T-cell (primary cell): Measurements from ENCODE around the gene SMC1B. TPM values are rescaled to one million over a fixed set of nuclear protein-coding genes. Genes with fewer than 3 reads are reported as not detected.

Source experiments
- ATAC-seq, 4 experiments: fragments of 200-7000 bp in 3 of 4; fragments of 150-1000 bp in 1 of 4; cut with Tn5 transposase; replicated peaks in 1 of 4; 1 replicate in 3 of 4; 2 replicates in 1 of 4; pipeline ENCODE4 v1.10.0; 2021; ENCODE audit warnings: moderate library complexity in 3 of 4, mild to moderate bottlenecking in 2 of 4, moderate number of reproducible peaks in 1 of 4
- CTCF ChIA-PET, 2 donors: fragments of 300-600 bp; sonication (Branson Sonifier 250); formaldehyde crosslinking; loops; one replicate each; lab custom pipeline; 2022; ENCODE audit warnings: antibody characterized with exemption in 2 of 2; lab: Charles Lee
- POLR2A ChIA-PET, 2 donors: fragments of 300-600 bp; sonication (Branson Sonifier 250); formaldehyde crosslinking; loops; one replicate each; lab custom pipeline; 2022; ENCODE audit warnings: antibody characterized with exemption in 2 of 2; lab: Charles Lee
- DNase-seq, 35 experiments: peaks; one replicate each; pipeline versions ENCODE4 v3.0.0 to v3.0.0-alpha.2; 2013 to 2023
- H3K27ac ChIP-seq: one replicate; pipeline ENCODE4 v1.5.1; 2013; ENCODE audit warnings: low read length
- H3K27me3 ChIP-seq, 2 experiments: replicated peaks in 1 of 2; 1 replicate in 1 of 2; 2 replicates in 1 of 2; pipeline versions ENCODE4 v1.6.1 to v1.7.0; 2013; ENCODE audit warnings: low read length in 1 of 2, mixed read lengths in 1 of 2; ENCODE audit not compliant: control insufficient read depth in 2 of 2, insufficient read depth in 2 of 2; ENCODE audit errors: extremely low read depth in 1 of 2
- H3K36me3 ChIP-seq, 2 donors: 1 replicate in 1 of 2; 2 replicates in 1 of 2; pipeline versions ENCODE4 v1.6.1 to v1.7.0; 2013; ENCODE audit warnings: low read length in 1 of 2; ENCODE audit not compliant: control insufficient read depth in 2 of 2, insufficient read depth in 1 of 2; ENCODE audit errors: extremely low read depth in 1 of 2
- H3K4me1 ChIP-seq, 2 experiments: 1 replicate in 1 of 2; 2 replicates in 1 of 2; pipeline versions ENCODE4 v1.6.1 to v1.7.0; 2013; ENCODE audit warnings: low read length in 2 of 2, mixed read lengths in 1 of 2; ENCODE audit not compliant: insufficient read depth in 2 of 2, control insufficient read depth in 1 of 2; ENCODE audit errors: extremely low read depth in 1 of 2
- H3K4me3 ChIP-seq, 2 donors: 1 replicate in 1 of 2; 2 replicates in 1 of 2; pipeline versions ENCODE4 v1.5.1 to v1.7.0; 2013; ENCODE audit warnings: mild to moderate bottlenecking in 2 of 2, low read length in 1 of 2, moderate library complexity in 1 of 2; ENCODE audit not compliant: control insufficient read depth in 1 of 2; ENCODE audit errors: extremely low read depth in 1 of 2
- H3K9me3 ChIP-seq: 2 replicates; pipeline ENCODE4 v1.7.0; 2013
- H3K27ac Mint-ChIP-seq, 2 donors: one replicate each; pipeline ENCODE4 v1.8.0; 2020 to 2021; ENCODE audit warnings: mild to moderate bottlenecking in 2 of 2, mixed read lengths in 2 of 2
- H3K27me3 Mint-ChIP-seq, 2 donors: one replicate each; pipeline ENCODE4 v1.8.0; 2021 to 2022; ENCODE audit warnings: mixed read lengths in 2 of 2
- H3K36me3 Mint-ChIP-seq: one replicate; pipeline ENCODE4 v1.8.0; 2021; ENCODE audit warnings: mixed read lengths
- H3K4me1 Mint-ChIP-seq, 3 donors: one replicate each; pipeline ENCODE4 v1.8.0; 2020 to 2022; ENCODE audit warnings: mixed read lengths in 3 of 3, mild to moderate bottlenecking in 1 of 3
- H3K4me3 Mint-ChIP-seq, 3 donors: one replicate each; pipeline ENCODE4 v1.8.0; 2020 to 2022; ENCODE audit warnings: mild to moderate bottlenecking in 3 of 3, mixed read lengths in 3 of 3, moderate library complexity in 3 of 3
- H3K9me3 Mint-ChIP-seq, 3 donors: one replicate each; pipeline ENCODE4 v1.8.0; 2020 to 2022; ENCODE audit warnings: mixed read lengths in 3 of 3
- WGBS: methylation state at CpG from one replicate; pipeline ENCODE4 v1.1.5; 2013; ENCODE audit warnings: missing lambda C conversion rate; ENCODE audit not compliant: insufficient coverage; 5-methylcytosine and 5-hydroxymethylcytosine counted together
- total RNA-seq, 35 experiments: library from RNA in 6 of 35; stranded (reverse) in 6 of 35; fragments of 120-200 nt in 1 of 35; gene quantifications; one replicate each; pipeline versions ENCODE4 v1.2.1 to v1.2.4 and lab custom pipeline; 2013 to 2026

Gene SMC1B
- total RNA-seq, 5 donors from 2014 or later (not counting 1 experiment from before 2014, with no cell fraction given), result 0.06 to 0.12 (median 0.06) TPM; not detected in 2

DNA sequence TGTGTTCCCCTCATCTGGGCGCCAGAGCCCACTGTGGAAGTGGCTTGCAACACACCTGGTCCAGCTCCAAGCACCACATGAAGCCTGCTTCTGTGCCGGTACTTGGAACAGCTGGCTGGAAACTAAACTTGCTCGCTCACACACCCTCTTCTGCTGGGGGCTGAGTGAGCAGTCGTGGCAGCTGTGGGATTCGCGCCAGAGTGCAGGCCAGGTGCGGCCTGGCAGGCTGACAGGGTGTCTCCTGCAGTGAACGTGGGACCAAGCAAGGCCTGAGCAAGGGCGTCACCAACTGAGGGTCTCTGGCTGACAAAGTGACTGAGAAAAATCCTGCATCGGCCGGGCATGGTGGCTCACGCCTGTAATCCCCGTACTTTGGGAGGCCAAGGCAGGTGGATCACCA, 15.2 kb downstream of the SMC1B start:
- Mint-ChIP-seq H3K9me3 (no peaks in the 10 kb centered on the region), H3K4me1 (no peaks in the 10 kb centered on the region), H3K4me3 (no peak overlapping the region), H3K27ac (no peak overlapping the region), H3K27me3 (peaks cover 0 to 5% of the 10 kb centered on the region in 2 donors), H3K36me3 (no peaks in the 10 kb centered on the region)
- Histone ChIP-seq H3K36me3 (no peaks in the 10 kb centered on the region), H3K4me3 (no peak overlapping the region), H3K27me3 (peaks cover 0 to 6% of the 10 kb centered on the region in 2 experiments), H3K27ac (no peak overlapping the region), H3K9me3 (no peaks in the 10 kb centered on the region), H3K4me1 (no peaks in the 10 kb centered on the region)
- CTCF ChIA-PET, result no interaction called here
- WGBS, result 93% methylated on average over 12 of the region's 13 CpGs
- DNase-seq (no peak), ATAC-seq (no peak)
- POLR2A ChIA-PET, result no interaction called here

DNA sequence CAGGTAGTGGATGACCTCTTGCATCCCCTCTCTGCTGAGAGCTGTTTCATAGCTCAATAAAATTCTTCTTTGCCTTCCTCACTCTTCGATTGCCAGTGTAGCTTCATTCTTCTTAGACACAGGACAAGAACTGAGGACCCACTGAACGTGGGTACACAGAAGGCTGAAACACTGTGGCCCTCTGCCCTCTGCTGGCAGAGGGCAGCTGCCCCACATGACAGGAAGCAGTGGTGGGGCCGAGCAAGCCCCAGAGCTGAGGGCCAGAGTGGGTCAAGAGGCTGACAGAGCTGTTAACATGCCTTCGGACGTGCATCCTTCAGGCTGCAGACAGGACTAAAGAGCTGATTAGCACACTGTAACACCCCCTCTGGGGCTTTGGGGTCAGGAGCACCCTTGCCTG, 15.6 kb downstream of the SMC1B start:
- Histone ChIP-seq H3K4me1 (no peaks in the 10 kb centered on the region), H3K4me3 (no peak overlapping the region), H3K9me3 (no peaks in the 10 kb centered on the region), H3K36me3 (no peaks in the 10 kb centered on the region), H3K27ac (no peak overlapping the region), H3K27me3 (peaks cover 0 to 6% of the 10 kb centered on the region in 2 experiments)
- Mint-ChIP-seq H3K4me1 (no peaks in the 10 kb centered on the region), H3K4me3 (no peak overlapping the region), H3K36me3 (no peaks in the 10 kb centered on the region), H3K27ac (no peak overlapping the region), H3K27me3 (peaks cover 0 to 5% of the 10 kb centered on the region in 2 donors), H3K9me3 (no peaks in the 10 kb centered on the region)
- WGBS, result 74% methylated on average over 5 of the region's 5 CpGs
- CTCF ChIA-PET, result interaction anchor here in 1 of 2 donors (0.6 kb wide), 1 partner anchor 79 kb away, joined by 3 read pairs; no protein-coding TSS in a partner anchor
- DNase-seq (peak in 2 of 35 experiments; percentile 5 to 28), ATAC-seq (peak in 2 of 4 experiments; percentile 26 to 48)
- POLR2A ChIA-PET, result interaction anchor here in 1 of 2 donors (0.5 to 0.6 kb wide), 2 partner anchors 139 to 1263 kb away, joined by 3 to 5 read pairs; no protein-coding TSS in a partner anchor

DNA sequence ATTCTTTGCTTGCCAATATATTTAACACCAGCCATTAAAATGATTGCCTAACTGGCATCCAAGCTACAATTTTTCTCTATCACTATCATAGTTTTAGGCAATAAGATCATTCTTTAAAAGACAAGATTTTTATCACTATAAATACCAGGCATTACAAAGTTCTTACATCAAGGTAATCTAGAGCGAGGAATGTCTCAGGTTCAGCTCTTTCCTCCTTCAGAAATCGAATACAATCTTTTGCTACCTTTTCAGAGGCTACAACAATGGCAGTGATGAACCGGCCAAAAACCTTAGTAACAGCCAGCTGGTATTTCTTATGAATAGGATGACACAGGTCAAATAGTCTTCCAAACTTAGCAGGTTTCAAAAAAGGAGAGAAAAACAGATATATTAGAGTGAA, 23.9 kb downstream of the SMC1B start:
- H3K4me1 Mint-ChIP-seq, result no peaks in the 10 kb centered on the region
- no peak overlapping the region for H3K27ac ChIP-seq
- ATAC-seq (no peak), DNase-seq (no peak)
- H3K27ac Mint-ChIP-seq, result no peak overlapping the region
- ChIA-PET CTCF (no interaction called here), POLR2A (interaction anchor here in 1 of 2 donors (0.5 to 0.6 kb wide), 2 partner anchors 41 to 294 kb away, joined by 3 read pairs; no protein-coding TSS in a partner anchor)
- H3K36me3 Mint-ChIP-seq, result no peaks in the 10 kb centered on the region
- H3K4me3 ChIP-seq, result no peak overlapping the region
- no peaks in the 10 kb centered on the region for H3K9me3 Mint-ChIP-seq
- peaks cover 0 to 9% of the 10 kb centered on the region in 2 donors for H3K27me3 Mint-ChIP-seq
- no CpG with 5 or more reads among the region's 3 CpGs for WGBS
- H3K4me3 Mint-ChIP-seq, result no peak overlapping the region
- H3K36me3 ChIP-seq, result no peaks in the 10 kb centered on the region
- H3K27me3 ChIP-seq, result peaks cover 0 to 4% of the 10 kb centered on the region in 2 experiments
- H3K9me3 ChIP-seq, result no peaks in the 10 kb centered on the region
- H3K4me1 ChIP-seq, result no peaks in the 10 kb centered on the region

DNA sequence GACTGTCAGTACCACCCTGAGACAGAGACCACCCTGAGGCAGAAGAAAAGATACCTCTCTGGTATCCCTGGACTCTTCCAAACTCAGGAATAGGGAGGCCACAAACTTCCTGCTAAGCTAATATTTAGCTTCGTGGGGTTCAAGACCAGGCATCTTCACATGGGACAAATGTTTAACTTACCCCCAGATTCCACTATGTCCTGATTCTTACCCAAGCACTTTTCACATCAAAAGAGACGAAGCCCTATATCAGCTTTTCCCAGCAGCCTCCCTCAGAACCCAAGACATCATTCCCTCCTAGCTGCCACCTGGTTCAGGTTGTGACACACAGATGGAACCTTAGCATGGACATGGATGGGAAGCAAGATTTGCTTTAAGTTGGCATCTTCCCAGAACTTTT, 32.1 kb downstream of the SMC1B start:
- no peak overlapping the region for H3K4me3 Mint-ChIP-seq
- H3K4me3 ChIP-seq, result no peak overlapping the region
- POLR2A ChIA-PET, result interaction anchor here in 1 of 2 donors (0.5 kb wide), 1 partner anchor 24 kb away, joined by 3 read pairs; no protein-coding TSS in a partner anchor
- H3K36me3 Mint-ChIP-seq, result no peaks in the 10 kb centered on the region
- no peaks in the 10 kb centered on the region for H3K27me3 Mint-ChIP-seq
- no peaks in the 10 kb centered on the region for H3K9me3 Mint-ChIP-seq
- DNase-seq (no peak), ATAC-seq (no peak)
- no peak overlapping the region for H3K27ac ChIP-seq
- WGBS, result 100% methylated on average over 2 of the region's 2 CpGs
- no peaks in the 10 kb centered on the region for H3K36me3 ChIP-seq
- H3K4me1 Mint-ChIP-seq, result peaks cover 0 to 4% (median 0%) of the 10 kb centered on the region in 3 donors
- peaks cover 0 to 2% of the 10 kb centered on the region in 2 experiments for H3K4me1 ChIP-seq
- H3K27ac Mint-ChIP-seq, result no peak overlapping the region
- CTCF ChIA-PET, result no interaction called here
- H3K27me3 ChIP-seq, result no peaks in the 10 kb centered on the region
- H3K9me3 ChIP-seq, result no peaks in the 10 kb centered on the region

DNA sequence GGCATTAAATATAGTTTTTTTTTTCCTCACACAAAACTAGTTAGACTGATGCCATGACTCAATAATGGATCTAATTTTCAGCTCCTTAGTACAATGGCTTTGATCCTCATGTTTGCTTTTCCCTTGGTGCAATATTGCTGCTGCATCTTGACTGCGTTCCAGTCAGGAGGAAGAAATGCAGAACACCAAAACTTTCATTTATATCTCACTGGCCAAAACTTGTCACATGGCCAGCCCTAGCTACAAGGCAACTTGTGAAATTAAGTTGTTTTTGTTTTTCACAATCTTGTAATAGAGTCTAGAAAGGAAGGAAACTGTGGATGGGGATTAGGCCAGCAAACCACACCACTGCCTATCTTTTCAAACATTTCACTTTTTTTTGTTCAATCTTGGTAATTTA, 36.7 kb downstream of the SMC1B start:
- H3K4me1 ChIP-seq, result peaks cover 0 to 2% of the 10 kb centered on the region in 2 experiments
- H3K27ac ChIP-seq, result no peak overlapping the region
- Mint-ChIP-seq H3K27ac (no peak overlapping the region), H3K27me3 (peaks cover 0 to 2% of the 10 kb centered on the region in 2 donors), H3K9me3 (no peaks in the 10 kb centered on the region), H3K4me3 (no peak overlapping the region), H3K36me3 (no peaks in the 10 kb centered on the region), H3K4me1 (peaks cover 0 to 4% (median 0%) of the 10 kb centered on the region in 3 donors)
- ATAC-seq (no peak), DNase-seq (no peak)
- H3K27me3 ChIP-seq, result no peaks in the 10 kb centered on the region
- H3K36me3 ChIP-seq, result no peaks in the 10 kb centered on the region
- H3K4me3 ChIP-seq, result no peak overlapping the region
- POLR2A ChIA-PET, result no interaction called here
- CTCF ChIA-PET, result no interaction called here
- no peaks in the 10 kb centered on the region for H3K9me3 ChIP-seq
- WGBS, result no CpG with 5 or more reads among the region's 1 CpG

DNA sequence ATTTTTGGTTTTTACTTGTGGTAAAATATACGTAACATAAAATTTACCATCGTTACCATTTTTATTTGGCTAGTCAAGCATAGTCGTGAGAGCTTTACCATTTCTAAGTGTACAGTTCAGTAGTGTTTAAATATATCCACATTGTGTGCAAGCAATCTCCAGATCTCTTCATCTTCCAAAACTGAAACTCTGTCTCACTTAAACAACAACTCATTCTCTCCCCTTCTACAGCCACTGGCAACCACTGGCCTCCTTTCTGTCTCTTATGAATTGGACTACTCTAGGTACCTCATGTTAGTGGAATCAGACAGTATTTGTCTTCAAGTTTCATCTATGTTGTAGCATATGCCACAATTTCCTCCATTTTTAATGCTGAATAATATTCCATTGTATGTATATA, 37.4 kb downstream of the SMC1B start:
- Mint-ChIP-seq H3K36me3 (no peaks in the 10 kb centered on the region), H3K27ac (no peak overlapping the region), H3K4me3 (no peak overlapping the region), H3K4me1 (peaks cover 0 to 4% (median 0%) of the 10 kb centered on the region in 3 donors), H3K27me3 (peaks cover 0 to 2% of the 10 kb centered on the region in 2 donors), H3K9me3 (no peaks in the 10 kb centered on the region)
- Histone ChIP-seq H3K36me3 (no peaks in the 10 kb centered on the region), H3K27ac (no peak overlapping the region), H3K4me1 (peaks cover 0 to 2% of the 10 kb centered on the region in 2 experiments), H3K27me3 (no peaks in the 10 kb centered on the region), H3K4me3 (no peak overlapping the region), H3K9me3 (no peaks in the 10 kb centered on the region)
- no peak for DNase-seq
- no peak for ATAC-seq
- no CpG with 5 or more reads among the region's 3 CpGs for WGBS
- CTCF ChIA-PET, result no interaction called here
- POLR2A ChIA-PET, result no interaction called here
